Peyer's patch (tissue), 4 donors: ENCODE results near the gene ITGAL.

Source experiments
- CTCF ChIP-seq, 6 experiments: fragments of 450-650 bp in 4 of 6; fragments of 200-600 bp in 2 of 6; sonication (generic) in 1 of 6; IDR thresholded peaks; one replicate each; pipeline ENCODE4 v1.5.1; 2017 to 2019; ENCODE audit warnings: antibody characterized with exemption in 6 of 6, mild to moderate bottlenecking in 3 of 6, moderate library complexity in 1 of 6
- POLR2A ChIP-seq, 2 donors: fragments of 450-650 bp; IDR thresholded peaks; one replicate each; pipeline ENCODE4 v1.5.1; 2017; ENCODE audit warnings: antibody characterized with exemption in 2 of 2, mild to moderate bottlenecking in 2 of 2, moderate library complexity in 2 of 2

GRCh38 chr16:30541502-30542329 lies 69.2 kb downstream of the ITGAL start:
- TF ChIP-seq CTCF (IDR thresholded peaks at IDR 0.05) (no peak), POLR2A (IDR thresholded peaks at IDR 0.05) (no peak)
